Measurements from ENCODE around the gene BNIP5. TPM values are rescaled to one million over a fixed set of nuclear protein-coding genes. Genes with fewer than 3 reads are reported as not detected.

Gene BNIP5
- total and polyA plus RNA-seq, 5 donors from 2014 or later: not detected

GRCh38 chr6:36306375-36306774 lies 30.3 kb downstream of the BNIP5 start:
- no peak for DNase-seq
- Histone ChIP-seq H3K9me3 (ENCODE audit: control insufficient read depth in 2 of 2, low read length in 2 of 2) (no peaks in the 10 kb centered on the region), H3K36me3 (ENCODE audit: control insufficient read depth, insufficient read depth, low read length) (no peaks in the 10 kb centered on the region), H3K27me3 (ENCODE audit: control insufficient read depth, insufficient read depth, low read length) (no peaks in the 10 kb centered on the region), H3K27ac (ENCODE audit: insufficient read depth, low read length, poor library complexity, severe bottlenecking) (no peak overlapping the region), H3K4me3 (ENCODE audit: low read depth, low read length) (no peak overlapping the region), H3K4me1 (ENCODE audit: control insufficient read depth, insufficient read depth, low read length, poor library complexity, severe bottlenecking) (no peaks in the 10 kb centered on the region)
- peaks cover 25% of the 10 kb centered on the region for H3K27me3 Mint-ChIP-seq
- H3K27ac Mint-ChIP-seq: no peak overlapping the region
- peaks cover 0 to 2% (median 0%) of the 10 kb centered on the region in 7 donors for H3K9me3 Mint-ChIP-seq
- H3K36me3 Mint-ChIP-seq: no peaks in the 10 kb centered on the region
- no peak for ATAC-seq (ENCODE audit: low read depth in 2 of 2)
- H3K4me1 Mint-ChIP-seq: peaks cover 0 to 12% (median 4%) of the 10 kb centered on the region in 4 donors
- no peak overlapping the region for H3K4me3 Mint-ChIP-seq

GRCh38 chr6:36305885-36306284 lies 30.8 kb downstream of the BNIP5 start:
- peaks cover 26% of the 10 kb centered on the region for H3K27me3 Mint-ChIP-seq
- Histone ChIP-seq H3K27me3 (ENCODE audit: control insufficient read depth, insufficient read depth, low read length) (no peaks in the 10 kb centered on the region), H3K4me1 (ENCODE audit: control insufficient read depth, insufficient read depth, low read length, poor library complexity, severe bottlenecking) (no peaks in the 10 kb centered on the region), H3K36me3 (ENCODE audit: control insufficient read depth, insufficient read depth, low read length) (no peaks in the 10 kb centered on the region), H3K4me3 (ENCODE audit: low read depth, low read length) (no peak overlapping the region), H3K27ac (ENCODE audit: insufficient read depth, low read length, poor library complexity, severe bottlenecking) (no peak overlapping the region), H3K9me3 (ENCODE audit: control insufficient read depth in 2 of 2, low read length in 2 of 2) (no peaks in the 10 kb centered on the region)
- no peaks in the 10 kb centered on the region for H3K36me3 Mint-ChIP-seq
- H3K4me1 Mint-ChIP-seq: peaks cover 0 to 12% (median 4%) of the 10 kb centered on the region in 4 donors
- H3K27ac Mint-ChIP-seq: no peak overlapping the region
- DNase-seq (no peak), ATAC-seq (ENCODE audit: low read depth in 2 of 2) (no peak)
- peaks cover 0 to 2% (median 0%) of the 10 kb centered on the region in 7 donors for H3K9me3 Mint-ChIP-seq
- H3K4me3 Mint-ChIP-seq: no peak overlapping the region

- peaks cover 0 to 2% (median 0%) of the 10 kb centered on the region in 7 donors for H3K9me3 Mint-ChIP-seq
- H3K36me3 Mint-ChIP-seq: no peaks in the 10 kb centered on the region
- Histone ChIP-seq H3K27ac (ENCODE audit: insufficient read depth, low read length, poor library complexity, severe bottlenecking) (no peak overlapping the region), H3K9me3 (ENCODE audit: control insufficient read depth in 2 of 2, low read length in 2 of 2) (no peaks in the 10 kb centered on the region), H3K4me3 (ENCODE audit: low read depth, low read length) (no peak overlapping the region), H3K36me3 (ENCODE audit: control insufficient read depth, insufficient read depth, low read length) (no peaks in the 10 kb centered on the region), H3K27me3 (ENCODE audit: control insufficient read depth, insufficient read depth, low read length) (no peaks in the 10 kb centered on the region), H3K4me1 (ENCODE audit: control insufficient read depth, insufficient read depth, low read length, poor library complexity, severe bottlenecking) (no peaks in the 10 kb centered on the region)
- peak overlapping the region in 1 of 3 donors; percentile 76 for H3K27ac Mint-ChIP-seq
- ATAC-seq (ENCODE audit: low read depth in 2 of 2) (peak; percentile 95), DNase-seq (peak; percentile 81 to 95 (median 90))
- peaks cover 0 to 8% (median 4%) of the 10 kb centered on the region in 4 donors for H3K4me1 Mint-ChIP-seq
- no peak overlapping the region for H3K4me3 Mint-ChIP-seq
- peaks cover 36% of the 10 kb centered on the region for H3K27me3 Mint-ChIP-seq
Measured at GRCh38 chr6:36302227-36302976, 34.3 kb downstream of the BNIP5 start.

- peaks cover 0 to 8% (median 4%) of the 10 kb centered on the region in 4 donors for H3K4me1 Mint-ChIP-seq
- H3K27ac ChIP-seq (ENCODE audit: insufficient read depth, low read length, poor library complexity, severe bottlenecking): no peak overlapping the region
- ATAC-seq (ENCODE audit: low read depth in 2 of 2) (no peak), DNase-seq (no peak)
- peaks cover 38% of the 10 kb centered on the region for H3K27me3 Mint-ChIP-seq
- no peaks in the 10 kb centered on the region for H3K27me3 ChIP-seq (ENCODE audit: control insufficient read depth, insufficient read depth, low read length)
- H3K9me3 ChIP-seq (ENCODE audit: control insufficient read depth in 2 of 2, low read length in 2 of 2): no peaks in the 10 kb centered on the region
- H3K4me3 Mint-ChIP-seq: no peak overlapping the region
- no peak overlapping the region for H3K27ac Mint-ChIP-seq
- H3K4me3 ChIP-seq (ENCODE audit: low read depth, low read length): no peak overlapping the region
- H3K36me3 Mint-ChIP-seq: no peaks in the 10 kb centered on the region
- no peaks in the 10 kb centered on the region for H3K4me1 ChIP-seq (ENCODE audit: control insufficient read depth, insufficient read depth, low read length, poor library complexity, severe bottlenecking)
- H3K9me3 Mint-ChIP-seq: peaks cover 0 to 2% (median 0%) of the 10 kb centered on the region in 7 donors
- H3K36me3 ChIP-seq (ENCODE audit: control insufficient read depth, insufficient read depth, low read length): no peaks in the 10 kb centered on the region
Measured at GRCh38 chr6:36301781-36302180, 34.9 kb downstream of the BNIP5 start.

- H3K27ac ChIP-seq (ENCODE audit: insufficient read depth, low read length, poor library complexity, severe bottlenecking): no peak overlapping the region
- no peak for ATAC-seq (ENCODE audit: low read depth in 2 of 2)
- no peaks in the 10 kb centered on the region for H3K4me1 ChIP-seq (ENCODE audit: control insufficient read depth, insufficient read depth, low read length, poor library complexity, severe bottlenecking)
- peaks cover 0 to 8% (median 4%) of the 10 kb centered on the region in 4 donors for H3K4me1 Mint-ChIP-seq
- H3K9me3 ChIP-seq (ENCODE audit: control insufficient read depth in 2 of 2, low read length in 2 of 2): no peaks in the 10 kb centered on the region
- no peaks in the 10 kb centered on the region for H3K27me3 ChIP-seq (ENCODE audit: control insufficient read depth, insufficient read depth, low read length)
- peaks cover 44% of the 10 kb centered on the region for H3K27me3 Mint-ChIP-seq
- H3K4me3 ChIP-seq (ENCODE audit: low read depth, low read length): no peak overlapping the region
- H3K36me3 Mint-ChIP-seq: no peaks in the 10 kb centered on the region
- peak overlapping the region in 1 of 3 donors; percentile 69 for H3K27ac Mint-ChIP-seq
- H3K9me3 Mint-ChIP-seq: peaks cover 0 to 2% (median 0%) of the 10 kb centered on the region in 7 donors
- no peak overlapping the region for H3K4me3 Mint-ChIP-seq
- no peaks in the 10 kb centered on the region for H3K36me3 ChIP-seq (ENCODE audit: control insufficient read depth, insufficient read depth, low read length)
- DNase-seq: no peak
Measured at GRCh38 chr6:36301085-36301658, 35.5 kb downstream of the BNIP5 start.

GRCh38 chr6:36298027-36298426 lies 38.7 kb downstream of the BNIP5 start:
- H3K4me1 Mint-ChIP-seq: peaks cover 0 to 8% (median 4%) of the 10 kb centered on the region in 4 donors

GRCh38 chr6:36297511-36297910 lies 39.2 kb downstream of the BNIP5 start:
- H3K27me3 ChIP-seq (ENCODE audit: control insufficient read depth, insufficient read depth, low read length): no peaks in the 10 kb centered on the region
- Mint-ChIP-seq H3K36me3 (no peaks in the 10 kb centered on the region), H3K4me3 (no peak overlapping the region), H3K4me1 (peaks cover 0 to 4% (median 2%) of the 10 kb centered on the region in 4 donors), H3K9me3 (peaks cover 0 to 2% (median 0%) of the 10 kb centered on the region in 7 donors), H3K27me3 (peaks cover 48% of the 10 kb centered on the region), H3K27ac (no peak overlapping the region)
- no peak for ATAC-seq (ENCODE audit: low read depth in 2 of 2)
- no peaks in the 10 kb centered on the region for H3K4me1 ChIP-seq (ENCODE audit: control insufficient read depth, insufficient read depth, low read length, poor library complexity, severe bottlenecking)
- no peak overlapping the region for H3K27ac ChIP-seq (ENCODE audit: insufficient read depth, low read length, poor library complexity, severe bottlenecking)
- no peaks in the 10 kb centered on the region for H3K9me3 ChIP-seq (ENCODE audit: control insufficient read depth in 2 of 2, low read length in 2 of 2)
- no peak for DNase-seq
- H3K4me3 ChIP-seq (ENCODE audit: low read depth, low read length): no peak overlapping the region
- no peaks in the 10 kb centered on the region for H3K36me3 ChIP-seq (ENCODE audit: control insufficient read depth, insufficient read depth, low read length)

More at GRCh38 chr6:36298027-36298426, 38.7 kb downstream of the BNIP5 start:
- Histone ChIP-seq H3K4me3 (ENCODE audit: low read depth, low read length) (no peak overlapping the region), H3K27me3 (ENCODE audit: control insufficient read depth, insufficient read depth, low read length) (no peaks in the 10 kb centered on the region), H3K9me3 (ENCODE audit: control insufficient read depth in 2 of 2, low read length in 2 of 2) (no peaks in the 10 kb centered on the region), H3K36me3 (ENCODE audit: control insufficient read depth, insufficient read depth, low read length) (no peaks in the 10 kb centered on the region), H3K27ac (ENCODE audit: insufficient read depth, low read length, poor library complexity, severe bottlenecking) (no peak overlapping the region), H3K4me1 (ENCODE audit: control insufficient read depth, insufficient read depth, low read length, poor library complexity, severe bottlenecking) (no peaks in the 10 kb centered on the region)
- no peaks in the 10 kb centered on the region for H3K36me3 Mint-ChIP-seq
- ATAC-seq (ENCODE audit: low read depth in 2 of 2) (no peak), DNase-seq (no peak)
- H3K27ac Mint-ChIP-seq: no peak overlapping the region
- H3K9me3 Mint-ChIP-seq: peaks cover 0 to 2% (median 0%) of the 10 kb centered on the region in 7 donors
- peaks cover 51% of the 10 kb centered on the region for H3K27me3 Mint-ChIP-seq
- H3K4me3 Mint-ChIP-seq: no peak overlapping the region
